H9 (cell line): Measurements from ENCODE around the gene FBXL16. TPM values are rescaled to one million over a fixed set of nuclear protein-coding genes. Genes with fewer than 3 reads are reported as not detected.

ENCODE experiments used
- DNase-seq: peaks from one replicate; pipeline ENCODE4 v3.0.0-alpha.2; 2017
- H2AFZ ChIP-seq: one replicate; pipeline ENCODE4 v1.6.1; 2013; ENCODE audit warnings: mild to moderate bottlenecking, low read length, control low read depth, moderate library complexity
- H2AK5ac ChIP-seq: 2 replicates; pipeline ENCODE4 v1.6.1; 2013; ENCODE audit warnings: low read length, control low read depth, mixed read lengths; ENCODE audit not compliant: insufficient read length
- H2BK120ac ChIP-seq: one replicate; pipeline ENCODE4 v1.6.1; 2013; ENCODE audit warnings: low read depth, mild to moderate bottlenecking, low read length, control low read depth, inconsistent platforms; ENCODE audit not compliant: poor library complexity, severe bottlenecking
- H2BK12ac ChIP-seq: 2 replicates; pipeline ENCODE4 v1.6.1; 2013; ENCODE audit warnings: low read length, control low read depth, mixed read lengths, low read depth; ENCODE audit not compliant: insufficient read length
- H2BK15ac ChIP-seq: 2 replicates; pipeline ENCODE4 v1.6.1; 2013; ENCODE audit warnings: low read depth, low read length, control low read depth
- H2BK20ac ChIP-seq: one replicate; pipeline ENCODE4 v1.6.1; 2013; ENCODE audit warnings: low read depth, mild to moderate bottlenecking, low read length, control low read depth, inconsistent platforms; ENCODE audit not compliant: poor library complexity, severe bottlenecking
- H2BK5ac ChIP-seq: 2 replicates; pipeline ENCODE4 v1.6.1; 2013; ENCODE audit warnings: low read length, control low read depth, mixed read lengths; ENCODE audit not compliant: insufficient read length
- H3K14ac ChIP-seq: 2 replicates; pipeline ENCODE4 v1.6.1; 2013; ENCODE audit warnings: low read length, control low read depth; ENCODE audit not compliant: insufficient read depth
- H3K18ac ChIP-seq: 2 replicates; pipeline ENCODE4 v1.6.1; 2013; ENCODE audit warnings: low read depth, mild to moderate bottlenecking, mixed read lengths, low read length, control low read depth; ENCODE audit not compliant: insufficient read length
- H3K23ac ChIP-seq: 2 replicates; pipeline ENCODE4 v1.6.1; 2013; ENCODE audit warnings: low read length, control low read depth, mixed read lengths, low read depth; ENCODE audit not compliant: insufficient read length
- H3K23me2 ChIP-seq: 2 replicates; pipeline ENCODE4 v1.6.1; 2013; ENCODE audit warnings: low read depth, mild to moderate bottlenecking, mixed read lengths, low read length, control low read depth; ENCODE audit not compliant: insufficient read length, poor library complexity, severe bottlenecking
- H3K27ac ChIP-seq: 2 replicates; pipeline ENCODE4 v1.5.1; 2013; ENCODE audit warnings: low read length, control low read depth, mixed read lengths, low read depth; ENCODE audit not compliant: insufficient read length
- H3K27me3 ChIP-seq: 2 replicates; pipeline ENCODE4 v1.6.1; 2013; ENCODE audit warnings: low read length, control low read depth, inconsistent platforms; ENCODE audit not compliant: insufficient read depth
- H3K4ac ChIP-seq: 2 replicates; pipeline ENCODE4 v1.6.1; 2013; ENCODE audit warnings: low read depth, mild to moderate bottlenecking, control low read depth, inconsistent platforms, low read length, moderate library complexity
- H3K4me1 ChIP-seq: 2 replicates; pipeline ENCODE4 v1.6.1; 2013; ENCODE audit warnings: low read length, control low read depth, inconsistent platforms; ENCODE audit not compliant: insufficient read depth
- H3K4me2 ChIP-seq: 2 replicates; pipeline ENCODE4 v1.6.1; 2013; ENCODE audit warnings: low read length, control low read depth, mixed read lengths; ENCODE audit not compliant: insufficient read length, insufficient read depth
- H3K56ac ChIP-seq: 2 replicates; pipeline ENCODE4 v1.6.1; 2013; ENCODE audit warnings: low read depth, mild to moderate bottlenecking, mixed read lengths, low read length, control low read depth; ENCODE audit not compliant: insufficient read length
- H3K79me1 ChIP-seq: 2 replicates; pipeline ENCODE4 v1.6.1; 2013; ENCODE audit warnings: low read depth, mild to moderate bottlenecking, moderate library complexity, low read length, control low read depth, inconsistent platforms; ENCODE audit not compliant: insufficient read depth, poor library complexity, severe bottlenecking
- H3K79me2 ChIP-seq: 2 replicates; pipeline ENCODE4 v1.6.1; 2013; ENCODE audit warnings: low read length, control low read depth, inconsistent platforms; ENCODE audit not compliant: insufficient read depth
- H3K9ac ChIP-seq: 2 replicates; pipeline ENCODE4 v1.6.1; 2013; ENCODE audit warnings: low read length, control low read depth, mixed read lengths; ENCODE audit not compliant: insufficient read length; ENCODE audit errors: extremely low read depth
- H3K9me3 ChIP-seq: one replicate; pipeline ENCODE4 v1.6.1; 2013; ENCODE audit warnings: low read depth, low read length, inconsistent platforms; ENCODE audit not compliant: control insufficient read depth
- H3T11ph ChIP-seq: one replicate; pipeline ENCODE4 v1.6.1; 2013; ENCODE audit warnings: mild to moderate bottlenecking, low read length, control low read depth, inconsistent platforms
- H4K20me1 ChIP-seq: one replicate; pipeline ENCODE4 v1.6.1; 2013; ENCODE audit not compliant: control insufficient read depth, insufficient read length, insufficient read depth
- H4K5ac ChIP-seq: 2 replicates; pipeline ENCODE4 v1.6.1; 2013; ENCODE audit warnings: low read depth, mild to moderate bottlenecking, mixed read lengths, low read length, control low read depth; ENCODE audit not compliant: insufficient read length
- H4K8ac ChIP-seq: replicated peaks from 2 replicates; pipeline ENCODE4 v1.6.1; 2013; ENCODE audit warnings: low read length, control low read depth, mixed read lengths, low read depth; ENCODE audit not compliant: insufficient read length
- H4K91ac ChIP-seq: 2 replicates; pipeline ENCODE4 v1.6.1; 2013; ENCODE audit warnings: low read depth, mild to moderate bottlenecking, moderate library complexity, mixed read lengths, low read length, control low read depth; ENCODE audit not compliant: insufficient read length
- H3K27ac Mint-ChIP-seq, 3 experiments: 2 replicates in 2 of 3; 3 replicates in 1 of 3; pipeline ENCODE4 v1.8.0; 2020 to 2021; ENCODE audit warnings: mixed read lengths in 3 of 3, mild to moderate bottlenecking in 1 of 3, moderate library complexity in 1 of 3
- H3K27me3 Mint-ChIP-seq: 2 replicates; pipeline ENCODE4 v1.8.0; 2021; ENCODE audit warnings: low read depth, mild to moderate bottlenecking, moderate library complexity, mixed read lengths
- H3K36me3 Mint-ChIP-seq, 3 experiments: 2 replicates in 2 of 3; 3 replicates in 1 of 3; pipeline ENCODE4 v1.8.0; 2020 to 2021; ENCODE audit warnings: low read depth in 3 of 3, mixed read lengths in 3 of 3; ENCODE audit not compliant: insufficient read depth in 1 of 3
- H3K4me1 Mint-ChIP-seq, 2 experiments: 2 replicates each; pipeline ENCODE4 v1.8.0; 2020; ENCODE audit warnings: mixed read lengths in 2 of 2
- H3K4me3 Mint-ChIP-seq, 2 experiments: 2 replicates in 1 of 2; 3 replicates in 1 of 2; pipeline ENCODE4 v1.8.0; 2020 to 2021; ENCODE audit warnings: mild to moderate bottlenecking in 2 of 2, mixed read lengths in 2 of 2, moderate library complexity in 1 of 2
- H3K9me3 Mint-ChIP-seq, 2 experiments: 2 replicates in 1 of 2; 3 replicates in 1 of 2; pipeline ENCODE4 v1.8.0; 2020; ENCODE audit warnings: mild to moderate bottlenecking in 2 of 2, mixed read lengths in 2 of 2, moderate library complexity in 1 of 2
- CTCF ChIP-seq: fragments of 200-600 bp; sonication (generic); conservative IDR thresholded peaks from 3 replicates; pipeline ENCODE4 v1.8.0; 2021; ENCODE audit warnings: antibody characterized with exemption, mild to moderate bottlenecking
- WGBS: extraction: QIAGEN DNeasy Blood & Tissue Kit; methylation state at CpG from one replicate; pipeline ENCODE4 v1.1.7; 2013; ENCODE audit warnings: missing lambda C conversion rate, low lambda C conversion rate, mixed read lengths; ENCODE audit not compliant: insufficient read length; ENCODE audit errors: extremely low coverage; 5-methylcytosine and 5-hydroxymethylcytosine counted together
- total RNA-seq: library from RNA; stranded (reverse); gene quantifications from 2 replicates; pipeline ENCODE4 v1.2.1, GENCODE V29; 2021

FBXL16 gene
- total RNA-seq, 1 experiment from 2014 or later = 9.6 TPM

GRCh38 chr16:658679-659571, 46.7 kb downstream of the FBXL16 start:
- peaks cover 2 to 13% (median 8%) of the 10 kb centered on the region in 3 experiments; a peak in 5 of 7 replicates for H3K36me3 Mint-ChIP-seq
- Histone ChIP-seq H2BK20ac (no peak overlapping the region), H2BK15ac (no peak overlapping the region), H3K79me2 (no peaks in the 10 kb centered on the region), H4K91ac (no peak overlapping the region), H2BK12ac (no peak overlapping the region), H2BK120ac (no peak overlapping the region), H3K79me1 (no peaks in the 10 kb centered on the region), H3K27ac (no peak overlapping the region), H4K5ac (no peak overlapping the region), H3K56ac (no peak overlapping the region), H2AFZ (no peak overlapping the region), H3K9ac (no peak overlapping the region), H4K20me1 (no peaks in the 10 kb centered on the region), H3K4ac (no peak overlapping the region), H3K4me1 (no peaks in the 10 kb centered on the region; the same call in 1 of the 2 replicates), H3K18ac (no peak overlapping the region), H3K14ac (no peak overlapping the region), H3K9me3 (no peaks in the 10 kb centered on the region), H3T11ph (no peak overlapping the region), H3K27me3 (no peaks in the 10 kb centered on the region), H2AK5ac (no peak overlapping the region), H2BK5ac (no peak overlapping the region), H4K8ac (no peak overlapping the region), H3K23ac (no peak overlapping the region), H3K23me2 (no peaks in the 10 kb centered on the region), H3K4me2 (no peak overlapping the region)
- DNase-seq = no peak
- TF ChIP-seq CTCF = no peak
- H3K4me3 Mint-ChIP-seq = no peak overlapping the region
- H3K9me3 Mint-ChIP-seq = no peaks in the 10 kb centered on the region
- no CpG with 5 or more reads among the region's 35 CpGs for WGBS
- H3K27ac Mint-ChIP-seq = no peak overlapping the region
- peaks cover 0 to 5% of the 10 kb centered on the region in 2 experiments; a peak in 2 of 4 replicates for H3K4me1 Mint-ChIP-seq
- no peaks in the 10 kb centered on the region for H3K27me3 Mint-ChIP-seq
